Measurements from ENCODE around the gene PRDM16. TPM values are rescaled to one million over a fixed set of nuclear protein-coding genes. Genes with fewer than 3 reads are reported as not detected.

The PRDM16 gene
- polyA plus RNA-seq, 1 donor = 0.62 TPM

DNA sequence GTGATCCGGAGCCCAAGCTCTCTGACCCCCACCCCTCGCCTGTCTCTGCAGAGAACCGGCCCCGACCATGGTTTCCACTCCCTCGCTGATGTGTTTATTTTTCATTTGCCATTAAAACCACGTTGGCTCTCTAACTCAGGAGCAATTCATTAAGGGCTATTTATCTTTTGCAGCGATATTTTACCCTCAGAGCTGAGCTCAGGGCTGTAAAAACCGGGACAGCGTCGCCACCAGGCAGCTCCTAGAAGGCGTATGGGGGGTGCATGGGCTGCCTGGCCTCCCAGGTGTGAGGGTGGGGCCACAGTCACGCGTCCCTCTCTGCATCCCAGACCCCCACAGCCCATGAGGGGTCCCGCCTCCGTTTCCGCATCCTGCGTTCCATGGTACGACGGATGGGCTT, 71.4 kb downstream of the PRDM16 start:
- DNase-seq (ENCODE audit: low read depth) = no peak

DNA sequence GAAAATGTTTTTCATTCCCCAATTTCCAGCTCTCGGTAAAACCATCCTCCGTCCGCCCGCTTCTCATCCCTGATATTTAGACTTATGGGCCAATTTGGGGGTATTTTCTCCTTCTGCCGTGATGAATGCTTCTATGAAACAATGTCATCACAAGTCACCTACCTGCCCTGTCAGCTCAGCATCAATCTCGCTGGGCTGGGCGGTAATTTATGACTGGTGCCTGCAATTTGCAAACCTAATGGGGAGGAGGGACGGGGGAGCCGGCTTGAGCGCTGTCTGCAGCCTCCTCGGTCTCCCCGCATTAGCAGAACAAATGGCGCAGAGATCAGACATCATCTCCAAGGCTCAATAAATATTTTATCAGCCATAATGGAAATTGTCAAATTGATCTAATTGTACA, 72.1 kb downstream of the PRDM16 start:
- no peak for DNase-seq (ENCODE audit: low read depth)

GRCh38 chr1:3141836-3142235, 72.8 kb downstream of the PRDM16 start:
- no peak for DNase-seq (ENCODE audit: low read depth)

GRCh38 chr1:3142236-3142635, 73.2 kb downstream of the PRDM16 start:
- no peak for DNase-seq (ENCODE audit: low read depth)

- DNase-seq (ENCODE audit: low read depth) = no peak
These were observed 73.7 kb downstream of the PRDM16 start for GRCh38 chr1:3142751-3143150.

- no peak for DNase-seq (ENCODE audit: low read depth)
These were observed 76.7 kb downstream of the PRDM16 start for GRCh38 chr1:3145532-3146325.

GRCh38 chr1:3146458-3146857, 77.5 kb downstream of the PRDM16 start:
- DNase-seq (ENCODE audit: low read depth) = no peak

DNA sequence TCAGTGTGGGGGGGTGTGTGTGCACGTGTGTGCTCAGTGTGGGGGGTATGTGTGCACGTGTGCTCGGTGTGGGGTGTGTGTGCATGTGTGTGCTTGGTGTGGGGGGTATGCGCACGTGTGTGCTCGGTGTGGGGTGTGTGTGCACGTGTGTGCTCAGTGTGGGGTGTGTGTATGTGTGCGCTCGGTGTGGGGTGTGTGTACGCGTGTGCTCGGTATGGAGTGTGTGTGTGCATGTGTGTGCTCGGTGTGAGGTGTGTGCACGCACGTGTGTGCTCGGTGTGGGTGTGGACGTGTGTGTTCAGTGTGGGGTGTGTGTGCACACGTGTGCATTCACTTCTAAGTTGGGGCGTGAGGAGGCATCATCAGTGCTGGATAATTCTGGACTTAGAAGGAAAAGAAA, 77.9 kb downstream of the PRDM16 start:
- no peak for DNase-seq (ENCODE audit: low read depth)

DNA sequence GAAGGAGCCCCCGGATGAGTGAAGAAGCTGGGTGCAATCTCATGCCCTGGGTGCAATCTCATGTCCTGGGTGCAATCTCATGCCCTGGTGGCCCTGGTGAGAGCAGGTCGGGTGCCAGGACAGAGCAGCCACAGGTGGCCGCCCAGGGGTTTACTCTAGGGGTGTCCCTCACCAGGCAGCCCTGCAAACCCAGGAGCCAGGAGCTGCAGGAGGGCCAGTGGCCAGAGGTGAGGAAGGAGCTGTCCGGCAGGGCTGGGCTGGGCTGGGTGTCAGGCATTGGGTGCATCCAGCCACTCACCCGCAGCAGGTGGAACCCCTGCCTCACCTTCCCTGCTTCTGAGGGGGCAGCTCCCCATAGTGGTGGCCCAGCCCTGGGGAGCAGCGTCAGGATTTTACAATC, 79.2 kb downstream of the PRDM16 start:
- no peak for DNase-seq (ENCODE audit: low read depth)

DNA sequence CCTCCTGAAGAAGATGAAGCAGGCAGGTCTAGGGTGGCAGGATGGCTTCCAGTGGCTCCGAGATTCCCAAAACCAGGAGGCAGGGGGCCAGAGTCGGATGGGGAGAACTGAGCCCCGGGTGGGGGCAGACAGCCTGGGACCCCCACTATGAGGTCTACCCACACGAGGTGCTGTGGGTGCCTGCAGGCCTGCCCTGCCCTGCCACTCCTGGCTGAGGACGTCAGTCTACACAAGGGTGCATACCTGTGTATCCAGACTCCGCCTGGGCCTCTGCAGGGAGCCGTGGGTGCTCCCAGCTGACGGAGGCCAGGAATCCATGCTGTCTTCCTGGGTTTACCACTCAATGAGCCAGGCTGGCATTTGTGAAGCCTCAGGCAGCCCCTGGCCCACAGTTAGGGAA, 80.3 kb downstream of the PRDM16 start:
- DNase-seq (ENCODE audit: low read depth) = no peak

- no peak for DNase-seq (ENCODE audit: low read depth)
These were observed 82.5 kb downstream of the PRDM16 start for GRCh38 chr1:3151456-3151855.

GRCh38 chr1:3152143-3152542, 83.1 kb downstream of the PRDM16 start:
- DNase-seq (ENCODE audit: low read depth) = no peak

GRCh38 chr1:3153197-3153596, 84.2 kb downstream of the PRDM16 start:
- no peak for DNase-seq (ENCODE audit: low read depth)

- no peak for DNase-seq (ENCODE audit: low read depth)
These were observed 85.1 kb downstream of the PRDM16 start for GRCh38 chr1:3153902-3154795.

GRCh38 chr1:3155056-3155925, 86.3 kb downstream of the PRDM16 start:
- DNase-seq (ENCODE audit: low read depth) = no peak

- no peak for DNase-seq (ENCODE audit: low read depth)
These were observed 86.9 kb downstream of the PRDM16 start for GRCh38 chr1:3155926-3156220.

- no peak for DNase-seq (ENCODE audit: low read depth)
These were observed 87.9 kb downstream of the PRDM16 start for GRCh38 chr1:3156936-3157335.

GRCh38 chr1:3158347-3158746, 89.3 kb downstream of the PRDM16 start:
- no peak for DNase-seq (ENCODE audit: low read depth)

DNA sequence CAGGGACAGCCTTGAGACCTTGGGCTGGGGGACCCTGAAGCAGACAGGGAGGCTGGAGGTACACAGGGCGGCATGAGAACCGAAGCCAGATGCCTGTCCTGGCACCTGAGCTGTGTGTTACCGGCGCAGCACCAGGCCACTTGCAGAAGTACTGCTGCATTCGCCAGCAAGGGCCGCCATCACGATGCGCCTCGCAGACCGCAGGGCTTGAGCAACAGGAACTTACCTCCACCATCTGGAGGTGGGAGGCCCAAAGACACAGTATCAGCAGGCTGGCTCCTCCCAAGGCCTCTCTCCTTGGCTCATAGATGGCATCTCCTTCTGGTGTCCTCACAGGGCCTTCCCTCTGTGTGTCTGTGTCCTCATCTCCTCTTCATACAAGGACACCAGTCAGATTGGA, 90.1 kb downstream of the PRDM16 start:
- no peak for DNase-seq (ENCODE audit: low read depth)

- DNase-seq (ENCODE audit: low read depth) = no peak
These were observed 91.0 kb downstream of the PRDM16 start for GRCh38 chr1:3159996-3160395.

DNA sequence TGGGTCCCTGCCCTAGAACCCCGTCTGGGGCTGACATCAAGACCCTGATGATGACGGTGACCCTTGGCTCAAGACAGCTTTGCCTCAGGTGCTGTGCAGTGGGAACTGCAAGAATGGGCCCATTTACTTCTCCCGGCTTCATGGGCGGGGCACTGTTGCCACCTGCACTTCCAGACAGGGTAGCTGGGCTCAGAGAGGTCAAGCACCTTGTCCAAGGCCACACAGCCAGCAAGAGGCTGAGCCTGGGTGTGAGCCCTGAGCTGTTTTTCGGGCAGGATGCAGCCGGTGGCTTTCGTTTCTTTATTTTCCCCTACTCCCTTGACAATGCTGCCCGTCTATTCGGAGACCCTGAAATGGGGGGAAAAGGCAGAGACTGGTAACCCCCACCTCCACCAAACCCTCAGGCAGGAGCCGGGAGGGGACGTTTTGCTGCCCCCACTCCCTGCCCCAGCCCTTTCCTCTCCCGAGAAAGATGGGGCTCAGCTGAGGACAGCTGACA, 91.7 kb downstream of the PRDM16 start:
- DNase-seq (ENCODE audit: low read depth) = no peak
